ENCODE results near the gene CDH1. TPM values are rescaled to one million over a fixed set of nuclear protein-coding genes. Genes with fewer than 3 reads are reported as not detected.

Gene CDH1
- total RNA-seq, 2 donors from 2014 or later, result 95.3 to 107 TPM

DNA sequence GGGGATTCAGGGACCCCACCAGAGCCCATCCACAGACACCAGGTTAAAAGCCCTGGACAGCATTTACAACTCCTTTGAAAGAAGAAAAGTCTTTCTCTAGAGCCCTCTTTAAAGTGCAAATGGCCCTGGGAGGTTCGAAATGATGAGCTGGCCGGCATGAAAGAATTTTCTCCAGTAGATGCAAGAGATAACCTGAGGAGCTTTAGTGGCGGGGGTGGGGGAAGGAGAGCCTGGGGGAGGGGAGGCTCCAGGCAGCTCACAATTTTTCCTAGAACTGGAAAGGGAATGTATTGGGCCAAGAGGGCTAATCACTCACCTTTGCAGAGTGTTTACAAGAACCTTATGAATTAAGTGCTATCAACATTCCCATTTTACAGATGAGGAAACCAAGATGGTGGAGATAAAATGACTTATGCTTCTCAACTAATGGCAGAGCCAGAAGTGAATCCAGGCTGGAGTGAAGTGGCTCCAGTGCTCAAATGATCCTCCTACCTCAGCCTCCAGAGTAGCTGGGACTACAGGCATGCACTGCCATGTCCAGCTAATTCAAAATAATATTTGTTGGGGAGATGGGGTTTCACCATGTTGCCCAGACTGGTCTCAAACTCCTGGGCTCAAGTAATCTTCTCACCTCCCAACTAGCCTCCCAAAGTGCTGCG lies 4.2 kb upstream of the CDH1 start:
- Histone ChIP-seq H3K4me1 (peaks cover 31% of the 10 kb centered on the region), H3K27me3 (no peaks in the 10 kb centered on the region), H3K4me3 (no peak overlapping the region), H3K9me3 (no peaks in the 10 kb centered on the region), H3K36me3 (replicated peaks in 1 of 2; ENCODE audit: insufficient read depth in 1 of 2, low read depth in 2 of 2) (no peaks in the 10 kb centered on the region), H3K27ac (peak overlapping the region; percentile 46 to 85 (median 68))
- no peak for ATAC-seq
- DNase-seq, result no peak
- intact Hi-C loops (cut with DNase I), result loop anchor here (10.0 kb wide), 1 partner anchor 62 kb away; no protein-coding TSS in a partner anchor
- TF ChIP-seq POLR2A (IDR thresholded peaks at IDR 0.05), result no peak
- TF ChIP-seq CTCF (IDR thresholded peaks at IDR 0.05), result no peak
- WGBS, 2 donors, result 46 to 59% methylated on average over 3 to 4 of the region's 4 CpGs

DNA sequence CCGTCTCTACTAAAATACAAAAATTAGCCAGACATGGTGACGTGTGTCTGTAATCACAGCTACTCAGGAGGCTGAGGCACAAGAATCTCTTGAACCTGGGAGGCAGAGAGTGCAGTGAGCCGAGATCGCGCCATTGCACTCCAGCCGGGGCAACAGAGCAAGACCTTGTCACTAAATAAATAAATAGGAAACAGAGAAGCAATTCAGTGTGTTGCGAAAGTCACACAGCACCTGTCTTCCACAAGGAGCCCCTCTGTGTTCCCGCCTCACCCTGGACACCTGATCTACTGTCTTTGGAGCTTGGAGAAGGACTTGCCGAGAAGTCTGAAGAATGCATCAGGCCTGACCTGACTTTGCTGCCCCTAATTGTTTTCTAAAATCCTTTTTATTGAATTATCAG lies 3.5 kb upstream of the CDH1 start:
- intact Hi-C loops (cut with DNase I), result loop anchor here (10.0 kb wide), 1 partner anchor 61 kb away; no protein-coding TSS in a partner anchor
- no peaks in the 10 kb centered on the region for H3K27me3 ChIP-seq

DNA sequence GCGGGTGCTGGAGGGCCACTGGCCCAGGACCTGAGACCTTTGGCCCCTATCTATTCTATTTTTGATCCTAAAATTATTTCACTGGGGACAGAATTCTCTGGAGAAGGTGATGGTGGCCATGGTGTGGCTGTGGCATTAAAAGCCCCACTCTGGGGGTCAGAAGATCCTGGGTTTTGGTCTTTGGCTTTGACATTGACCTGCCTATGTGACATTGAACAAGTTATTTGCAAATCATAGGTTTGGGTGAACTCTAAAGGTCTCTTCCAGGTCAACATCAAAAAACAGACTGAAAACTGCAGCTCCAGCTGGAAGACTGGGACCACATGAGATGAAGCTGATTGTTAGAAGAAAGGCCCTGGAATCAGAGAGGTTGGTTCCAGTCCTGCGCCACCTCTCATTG lies 2.3 kb upstream of the CDH1 start:
- peaks cover 41% of the 10 kb centered on the region for H3K4me1 ChIP-seq
- TF ChIP-seq CTCF (IDR thresholded peaks at IDR 0.05) (no peak), POLR2A (IDR thresholded peaks at IDR 0.05) (no peak)
- no peak overlapping the region for H3K4me3 ChIP-seq
- no peaks in the 10 kb centered on the region for H3K9me3 ChIP-seq
- H3K27me3 ChIP-seq, result no peaks in the 10 kb centered on the region
- no peak for ATAC-seq
- intact Hi-C loops (cut with DNase I), result loop anchor here (10.0 kb wide), 1 partner anchor 60 kb away; no protein-coding TSS in a partner anchor
- no peaks in the 10 kb centered on the region for H3K36me3 ChIP-seq (replicated peaks in 1 of 2; ENCODE audit: insufficient read depth in 1 of 2, low read depth in 2 of 2)
- no peak for DNase-seq
- WGBS, 2 donors, result 96 to 97% methylated on average over 2 of the region's 2 CpGs
- peak overlapping the region in 2 of 4 donors; percentile 15 to 29 for H3K27ac ChIP-seq

More for the DNA sequence above, 3.5 kb upstream of the CDH1 start:
- ATAC-seq, result no peak
- DNase-seq, result no peak
- peaks cover 31% of the 10 kb centered on the region for H3K4me1 ChIP-seq
- H3K27ac ChIP-seq, result no peak overlapping the region
- H3K4me3 ChIP-seq, result no peak overlapping the region
- 81 to 95% methylated on average over 9 of the region's 9 CpGs for WGBS, 2 donors
- no peak for TF ChIP-seq POLR2A (IDR thresholded peaks at IDR 0.05)
- TF ChIP-seq CTCF (IDR thresholded peaks at IDR 0.05), result no peak
- no peaks in the 10 kb centered on the region for H3K36me3 ChIP-seq (replicated peaks in 1 of 2; ENCODE audit: insufficient read depth in 1 of 2, low read depth in 2 of 2)
- no peaks in the 10 kb centered on the region for H3K9me3 ChIP-seq

GRCh38 chr16:68736561-68736960 lies 531 bp upstream of the CDH1 start:
- TF ChIP-seq POLR2A (IDR thresholded peaks at IDR 0.05) (no peak), CTCF (IDR thresholded peaks at IDR 0.05) (no peak)
- 72 to 79% methylated on average over 12 of the region's 12 CpGs for WGBS, 2 donors
- intact Hi-C loops (cut with DNase I), result loop anchor here (10.0 kb wide), 1 partner anchor 58 kb away; no protein-coding TSS in a partner anchor
- Histone ChIP-seq H3K4me3 (no peak overlapping the region), H3K9me3 (no peaks in the 10 kb centered on the region), H3K4me1 (peaks cover 57% of the 10 kb centered on the region), H3K36me3 (replicated peaks in 1 of 2; ENCODE audit: insufficient read depth in 1 of 2, low read depth in 2 of 2) (no peaks in the 10 kb centered on the region), H3K27me3 (no peaks in the 10 kb centered on the region), H3K27ac (peak overlapping the region in 2 of 4 donors; percentile 96 to 98)
- no peak for ATAC-seq
- DNase-seq, result peak in 1 of 4 donors; percentile 16
